Measurements from ENCODE around the gene CDCA7. TPM values are rescaled to one million over a fixed set of nuclear protein-coding genes. Genes with fewer than 3 reads are reported as not detected.
"Not testable (repeated sequence)": the region's sequence is repeated elsewhere in the genome, so short reads cannot be mapped to it uniquely, and the experiment has no call there.

CDCA7 gene
- total RNA-seq, 1 experiment from 2014 or later, result 64.9 TPM

DNA sequence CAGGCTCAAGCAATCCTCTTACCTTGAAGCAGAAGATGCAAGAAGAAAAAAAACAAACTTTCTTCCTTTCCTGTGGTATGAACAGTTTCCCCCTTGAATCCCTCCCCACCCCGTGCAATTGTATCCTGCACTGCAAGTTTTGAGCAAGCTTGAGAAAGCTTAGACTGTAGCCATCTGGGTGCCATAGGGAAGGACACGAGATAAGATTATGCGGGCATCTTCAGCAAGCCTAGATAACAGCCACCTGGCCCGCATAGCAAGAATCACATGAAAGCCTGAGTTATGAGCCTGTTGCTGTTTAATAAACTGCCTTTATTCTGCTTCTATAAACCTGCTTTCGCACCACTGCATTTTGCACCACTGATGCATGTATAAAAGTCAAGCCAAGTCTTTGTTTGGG lies 27.3 kb upstream of the CDCA7 start:
- ChIA-PET CTCF (no interaction called here), POLR2A (ENCODE audit: low non-redundant PET) (no interaction called here)
- H3K9me3 ChIP-seq (ENCODE audit: low read depth, low read length, poor library complexity, severe bottlenecking), result peaks cover 7% of the 10 kb centered on the region
- no peak for DNase-seq (ENCODE audit: low spot score)
- no peaks in the 10 kb centered on the region for H3K27me3 ChIP-seq (replicated peaks; ENCODE audit: insufficient read depth, low read depth, low read length, poor library complexity)
- no peaks in the 10 kb centered on the region for H3K4me1 ChIP-seq (ENCODE audit: insufficient read depth, low read length, poor library complexity, severe bottlenecking)
- intact Hi-C loops (cut with micrococcal nuclease; ENCODE audit: unreplicated experiment), result no loop called here
- BruUV-seq (replicated peaks), result no TSS peak
- no peak for TF ChIP-seq EZH2 (IDR thresholded peaks at IDR 0.05; ENCODE audit: borderline replicate concordance, low read depth, low read length, poor library complexity, severe bottlenecking)
- TF ChIP-seq, protein P1, sequence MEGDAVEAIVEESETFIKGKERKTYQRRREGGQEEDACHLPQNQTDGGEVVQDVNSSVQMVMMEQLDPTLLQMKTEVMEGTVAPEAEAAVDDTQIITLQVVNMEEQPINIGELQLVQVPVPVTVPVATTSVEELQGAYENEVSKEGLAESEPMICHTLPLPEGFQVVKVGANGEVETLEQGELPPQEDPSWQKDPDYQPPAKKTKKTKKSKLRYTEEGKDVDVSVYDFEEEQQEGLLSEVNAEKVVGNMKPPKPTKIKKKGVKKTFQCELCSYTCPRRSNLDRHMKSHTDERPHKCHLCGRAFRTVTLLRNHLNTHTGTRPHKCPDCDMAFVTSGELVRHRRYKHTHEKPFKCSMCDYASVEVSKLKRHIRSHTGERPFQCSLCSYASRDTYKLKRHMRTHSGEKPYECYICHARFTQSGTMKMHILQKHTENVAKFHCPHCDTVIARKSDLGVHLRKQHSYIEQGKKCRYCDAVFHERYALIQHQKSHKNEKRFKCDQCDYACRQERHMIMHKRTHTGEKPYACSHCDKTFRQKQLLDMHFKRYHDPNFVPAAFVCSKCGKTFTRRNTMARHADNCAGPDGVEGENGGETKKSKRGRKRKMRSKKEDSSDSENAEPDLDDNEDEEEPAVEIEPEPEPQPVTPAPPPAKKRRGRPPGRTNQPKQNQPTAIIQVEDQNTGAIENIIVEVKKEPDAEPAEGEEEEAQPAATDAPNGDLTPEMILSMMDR (conservative IDR thresholded peaks at IDR 0.05; ENCODE audit: low read depth, low read length), result no peak
- H3K27ac ChIP-seq (ENCODE audit: low read depth, low read length, poor library complexity, severe bottlenecking), result no peak overlapping the region
- H3K36me3 ChIP-seq (ENCODE audit: insufficient read depth, low read length, poor library complexity, severe bottlenecking), result no peaks in the 10 kb centered on the region
- H3K4me3 ChIP-seq (ENCODE audit: low read depth, low read length, poor library complexity, severe bottlenecking), result no peak overlapping the region

DNA sequence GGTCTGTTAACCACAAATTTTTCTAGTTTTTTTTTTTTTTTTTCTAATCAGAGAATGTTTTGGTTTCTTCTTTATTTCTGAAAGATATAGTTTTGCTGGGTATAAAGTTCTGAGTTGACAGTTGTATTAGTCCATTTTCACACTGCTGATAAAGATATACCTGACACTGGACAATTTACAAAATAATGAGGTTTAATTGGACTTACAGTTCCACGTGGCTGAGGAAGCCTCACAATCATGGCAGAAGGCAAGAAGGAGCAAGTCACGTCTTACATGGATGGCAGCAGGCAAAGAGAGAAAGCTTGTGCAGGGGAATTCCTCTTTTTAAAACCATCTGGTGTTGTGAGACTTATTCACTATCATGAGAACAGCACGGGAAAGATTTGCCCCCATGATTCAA lies 21.7 kb upstream of the CDCA7 start:
- H3K36me3 ChIP-seq (ENCODE audit: insufficient read depth, low read length, poor library complexity, severe bottlenecking); H3K4me1 ChIP-seq (ENCODE audit: insufficient read depth, low read length, poor library complexity, severe bottlenecking); H3K27ac ChIP-seq (ENCODE audit: low read depth, low read length, poor library complexity, severe bottlenecking); CTCF ChIA-PET; intact Hi-C loops (cut with micrococcal nuclease; ENCODE audit: unreplicated experiment); BruUV-seq (replicated peaks); H3K4me3 ChIP-seq (ENCODE audit: low read depth, low read length, poor library complexity, severe bottlenecking); DNase-seq (ENCODE audit: low spot score); POLR2A ChIA-PET (ENCODE audit: low non-redundant PET); H3K27me3 ChIP-seq (replicated peaks; ENCODE audit: insufficient read depth, low read depth, low read length, poor library complexity): not testable (repeated sequence)
- H3K9me3 ChIP-seq (ENCODE audit: low read depth, low read length, poor library complexity, severe bottlenecking), result peaks cover 18% of the 10 kb centered on the region

DNA sequence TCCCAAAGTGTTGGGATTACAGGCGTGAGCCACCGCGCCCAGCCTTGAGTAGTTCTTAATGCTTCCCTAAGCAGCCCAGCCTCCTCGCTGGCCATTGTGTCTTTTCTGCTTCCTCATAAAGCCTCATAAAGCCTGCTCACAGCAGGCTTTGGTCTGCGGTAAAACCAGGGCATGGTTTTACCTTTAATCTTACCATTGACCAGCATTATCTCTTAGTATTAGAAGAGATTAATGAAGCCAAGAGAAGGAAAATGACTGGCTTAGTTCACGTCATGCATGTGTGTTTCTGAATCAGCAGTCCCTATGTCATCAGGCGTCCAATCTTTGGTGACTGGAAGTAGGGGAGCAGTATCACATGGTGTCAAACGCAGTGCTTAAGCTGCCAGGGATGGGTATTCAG lies 14.9 kb upstream of the CDCA7 start:
- POLR2A ChIA-PET (ENCODE audit: low non-redundant PET), result no interaction called here
- H3K4me1 ChIP-seq (ENCODE audit: insufficient read depth, low read length, poor library complexity, severe bottlenecking), result no peaks in the 10 kb centered on the region
- intact Hi-C loops (cut with micrococcal nuclease; ENCODE audit: unreplicated experiment), result no loop called here
- H3K27me3 ChIP-seq (replicated peaks; ENCODE audit: insufficient read depth, low read depth, low read length, poor library complexity), result no peaks in the 10 kb centered on the region
- no peak overlapping the region for H3K4me3 ChIP-seq (ENCODE audit: low read depth, low read length, poor library complexity, severe bottlenecking)
- H3K36me3 ChIP-seq (ENCODE audit: insufficient read depth, low read length, poor library complexity, severe bottlenecking), result no peaks in the 10 kb centered on the region
- H3K27ac ChIP-seq (ENCODE audit: low read depth, low read length, poor library complexity, severe bottlenecking), result no peak overlapping the region
- no peak for DNase-seq (ENCODE audit: low spot score)
- peaks cover under 1% of the 10 kb centered on the region for H3K9me3 ChIP-seq (ENCODE audit: low read depth, low read length, poor library complexity, severe bottlenecking)
- no TSS peak for BruUV-seq (replicated peaks)
- TF ChIP-seq, protein P1 (conservative IDR thresholded peaks at IDR 0.05; ENCODE audit: low read depth, low read length), result no peak
- TF ChIP-seq EZH2 (IDR thresholded peaks at IDR 0.05; ENCODE audit: borderline replicate concordance, low read depth, low read length, poor library complexity, severe bottlenecking), result no peak
- CTCF ChIA-PET, result no interaction called here

DNA sequence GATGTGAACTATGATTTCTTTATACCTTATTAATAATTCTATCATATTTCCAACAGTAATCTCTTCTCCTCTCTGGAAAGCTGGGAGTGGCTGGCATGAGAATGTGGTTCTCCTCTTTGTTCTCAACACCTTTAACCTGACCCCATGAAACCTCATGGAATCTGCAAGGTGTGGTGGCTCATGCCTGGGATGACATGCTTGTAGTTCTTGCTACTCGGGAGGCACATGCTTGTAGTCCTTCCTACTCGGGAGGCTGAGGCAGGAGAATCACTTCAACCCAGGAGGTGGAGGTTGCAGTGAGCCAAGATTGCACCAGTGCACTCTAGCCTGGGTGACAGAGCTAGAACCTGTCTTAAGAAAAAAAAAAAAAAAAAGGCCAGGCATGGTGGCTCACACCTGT lies 10.8 kb upstream of the CDCA7 start:
- BruUV-seq (replicated peaks), result no TSS peak
- TF ChIP-seq EZH2 (IDR thresholded peaks at IDR 0.05; ENCODE audit: borderline replicate concordance, low read depth, low read length, poor library complexity, severe bottlenecking), result no peak
- TF ChIP-seq, protein P1 (conservative IDR thresholded peaks at IDR 0.05; ENCODE audit: low read depth, low read length), result no peak
- no peak overlapping the region for H3K27ac ChIP-seq (ENCODE audit: low read depth, low read length, poor library complexity, severe bottlenecking)
- ChIA-PET POLR2A (ENCODE audit: low non-redundant PET) (no interaction called here), CTCF (no interaction called here)
- no peaks in the 10 kb centered on the region for H3K4me1 ChIP-seq (ENCODE audit: insufficient read depth, low read length, poor library complexity, severe bottlenecking)
- H3K27me3 ChIP-seq (replicated peaks; ENCODE audit: insufficient read depth, low read depth, low read length, poor library complexity), result no peaks in the 10 kb centered on the region
- no peaks in the 10 kb centered on the region for H3K36me3 ChIP-seq (ENCODE audit: insufficient read depth, low read length, poor library complexity, severe bottlenecking)
- intact Hi-C loops (cut with micrococcal nuclease; ENCODE audit: unreplicated experiment), result no loop called here
- DNase-seq (ENCODE audit: low spot score), result no peak
- no peak overlapping the region for H3K4me3 ChIP-seq (ENCODE audit: low read depth, low read length, poor library complexity, severe bottlenecking)
- H3K9me3 ChIP-seq (ENCODE audit: low read depth, low read length, poor library complexity, severe bottlenecking), result peaks cover 11% of the 10 kb centered on the region
